ENCODE results near the gene LIMCH1.
"Not testable (repeated sequence)": the region's sequence is repeated elsewhere in the genome, so short reads cannot be mapped to it uniquely, and the experiment has no call there.

LIMCH1 gene

GRCh38 chr4:41644288-41644914, 106.4 kb downstream of the LIMCH1 start:
- TF ChIP-seq CTCF (IDR thresholded peaks at IDR 0.05), result peak; percentile 91 to 93
- peak; percentile 61 to 88 for DNase-seq
- Histone ChIP-seq H3K27ac (peak overlapping the region in 1 of 2 donors; percentile 30), H3K4me1 (peaks cover 0 to 41% (median 14%) of the 10 kb centered on the region in 4 donors), H3K36me3 (peaks cover 9 to 14% (median 11%) of the 10 kb centered on the region in 3 donors), H3K9me3 (no peaks in the 10 kb centered on the region), H3K27me3 (no peaks in the 10 kb centered on the region), H3K4me3 (peak overlapping the region; percentile 26 to 36)
- intact Hi-C loops (cut with DNase I; ENCODE audit: low total_unique reads), result no loop called here

GRCh38 chr4:41644915-41645295, 106.9 kb downstream of the LIMCH1 start:
- no peak for DNase-seq
- H3K27ac ChIP-seq, result no peak overlapping the region
- H3K4me1 ChIP-seq, result peaks cover 0 to 39% (median 14%) of the 10 kb centered on the region in 4 donors
- no peak for TF ChIP-seq CTCF (IDR thresholded peaks at IDR 0.05)
- peaks cover 9 to 14% (median 11%) of the 10 kb centered on the region in 3 donors for H3K36me3 ChIP-seq
- no peak overlapping the region for H3K4me3 ChIP-seq
- no peaks in the 10 kb centered on the region for H3K27me3 ChIP-seq
- no peaks in the 10 kb centered on the region for H3K9me3 ChIP-seq
- intact Hi-C loops (cut with DNase I; ENCODE audit: low total_unique reads), result loop anchor here (5.0 kb wide), 1 partner anchor 303 kb away; no protein-coding TSS in a partner anchor

- H3K36me3 ChIP-seq, result peaks cover 15 to 22% (median 18%) of the 10 kb centered on the region in 3 donors
- H3K27me3 ChIP-seq, result no peaks in the 10 kb centered on the region
- intact Hi-C loops (cut with DNase I; ENCODE audit: low total_unique reads), result loop anchor here (5.0 kb wide), 1 partner anchor 304 kb away; no protein-coding TSS in a partner anchor
- peaks cover 0 to 29% (median 14%) of the 10 kb centered on the region in 4 donors for H3K4me1 ChIP-seq
- no peak overlapping the region for H3K27ac ChIP-seq
- no peak for TF ChIP-seq CTCF (IDR thresholded peaks at IDR 0.05)
- DNase-seq, result no peak
- no peaks in the 10 kb centered on the region for H3K9me3 ChIP-seq
- no peak overlapping the region for H3K4me3 ChIP-seq
Observed at GRCh38 chr4:41645728-41646390, 107.9 kb downstream of the LIMCH1 start.

GRCh38 chr4:41646862-41647261, 108.9 kb downstream of the LIMCH1 start:
- Histone ChIP-seq H3K9me3 (no peaks in the 10 kb centered on the region), H3K27ac (no peak overlapping the region), H3K4me1 (peaks cover 0 to 27% (median 14%) of the 10 kb centered on the region in 4 donors), H3K27me3 (no peaks in the 10 kb centered on the region), H3K4me3 (no peak overlapping the region), H3K36me3 (peaks cover 23 to 28% (median 27%) of the 10 kb centered on the region in 3 donors)
- TF ChIP-seq CTCF (IDR thresholded peaks at IDR 0.05), result no peak
- intact Hi-C loops (cut with DNase I; ENCODE audit: low total_unique reads), result loop anchor here (5.0 kb wide), 1 partner anchor 305 kb away; no protein-coding TSS in a partner anchor
- no peak for DNase-seq

- Histone ChIP-seq H3K9me3 (no peaks in the 10 kb centered on the region), H3K4me3 (no peak overlapping the region), H3K27me3 (no peaks in the 10 kb centered on the region), H3K36me3 (peaks cover 26 to 33% (median 27%) of the 10 kb centered on the region in 3 donors), H3K27ac (no peak overlapping the region), H3K4me1 (peaks cover 0 to 27% (median 14%) of the 10 kb centered on the region in 4 donors)
- no peak for TF ChIP-seq CTCF (IDR thresholded peaks at IDR 0.05)
- no peak for DNase-seq
- intact Hi-C loops (cut with DNase I; ENCODE audit: low total_unique reads), result loop anchor here (5.0 kb wide), 1 partner anchor 305 kb away; no protein-coding TSS in a partner anchor
Observed at GRCh38 chr4:41647383-41647782, 109.4 kb downstream of the LIMCH1 start.

- peaks cover 30 to 42% (median 39%) of the 10 kb centered on the region in 3 donors for H3K36me3 ChIP-seq
- DNase-seq; H3K4me3 ChIP-seq; H3K27ac ChIP-seq; intact Hi-C loops (cut with DNase I; ENCODE audit: low total_unique reads); H3K9me3 ChIP-seq; H3K4me1 ChIP-seq; H3K27me3 ChIP-seq: not testable (repeated sequence)
Observed at GRCh38 chr4:41651150-41651549, 113.2 kb downstream of the LIMCH1 start.

Data from tibial artery (tissue), 4 donors.